Mesendoderm (in vitro differentiated cells): ENCODE data around the gene CLIP1.

Source experiments
- DNase-seq: peaks from one replicate; pipeline ENCODE4 v3.0.0; 2013
- H2AK5ac ChIP-seq: 2 replicates; pipeline ENCODE4 v1.6.1; 2013; ENCODE audit warnings: low read length, inconsistent platforms
- H2BK120ac ChIP-seq: 2 replicates; pipeline ENCODE4 v1.6.1; 2013; ENCODE audit warnings: low read depth, mild to moderate bottlenecking, low read length, moderate library complexity, mixed read lengths
- H2BK15ac ChIP-seq: replicated peaks from 2 replicates; pipeline ENCODE4 v1.6.1; 2013; ENCODE audit warnings: low read depth, mild to moderate bottlenecking, moderate library complexity
- H2BK5ac ChIP-seq: 2 replicates; pipeline ENCODE4 v1.6.1; 2013; ENCODE audit warnings: low read length, inconsistent platforms
- H3K18ac ChIP-seq: 2 replicates; pipeline ENCODE4 v1.6.1; 2013; ENCODE audit warnings: mild to moderate bottlenecking, low read length, mixed read lengths
- H3K23ac ChIP-seq: one replicate; pipeline ENCODE4 v1.6.1; 2013; ENCODE audit warnings: low read length
- H3K27ac ChIP-seq: 2 replicates; pipeline ENCODE4 v1.5.1; 2013; ENCODE audit warnings: low read depth, mild to moderate bottlenecking, inconsistent platforms, low read length, moderate library complexity
- H3K27me3 ChIP-seq: 2 replicates; pipeline ENCODE4 v1.6.1; 2013; ENCODE audit warnings: low read length, control low read depth, mild to moderate bottlenecking, inconsistent platforms; ENCODE audit not compliant: insufficient read depth, poor library complexity
- H3K36me3 ChIP-seq: 2 replicates; pipeline ENCODE4 v1.6.1; 2013; ENCODE audit warnings: low read length, inconsistent platforms; ENCODE audit not compliant: control insufficient read depth, insufficient read depth
- H3K4ac ChIP-seq: one replicate; pipeline ENCODE4 v1.6.1; 2013; ENCODE audit warnings: low read depth, mild to moderate bottlenecking, low read length, moderate library complexity
- H3K4me1 ChIP-seq: 2 replicates; pipeline ENCODE4 v1.6.1; 2013; ENCODE audit warnings: low read depth, low read length, inconsistent platforms; ENCODE audit not compliant: control insufficient read depth
- H3K4me2 ChIP-seq: 2 replicates; pipeline ENCODE4 v1.6.1; 2013; ENCODE audit warnings: low read length
- H3K4me3 ChIP-seq: 2 replicates; pipeline ENCODE4 v1.5.1; 2013; ENCODE audit warnings: mild to moderate bottlenecking, low read length
- H3K56ac ChIP-seq: one replicate; pipeline ENCODE4 v1.6.1; 2013; ENCODE audit warnings: low read length
- H3K79me1 ChIP-seq: 2 replicates; pipeline ENCODE4 v1.6.1; 2013; ENCODE audit warnings: low read length, inconsistent platforms
- H3K79me2 ChIP-seq: 2 replicates; pipeline ENCODE4 v1.6.1; 2013; ENCODE audit warnings: mild to moderate bottlenecking, low read length; ENCODE audit not compliant: control insufficient read depth, insufficient read depth
- H3K9ac ChIP-seq: 2 replicates; pipeline ENCODE4 v1.6.1; 2013; ENCODE audit warnings: low read length, inconsistent platforms
- H4K5ac ChIP-seq: one replicate; pipeline ENCODE4 v1.6.1; 2013; ENCODE audit warnings: low read length
- H4K8ac ChIP-seq: one replicate; pipeline ENCODE4 v1.6.1; 2013; ENCODE audit warnings: low read depth, mild to moderate bottlenecking, control low read depth, low read length, moderate library complexity
- WGBS: extraction: QIAGEN DNeasy Blood & Tissue Kit; methylation state at CpG from one replicate; pipeline ENCODE4 v1.1.7; 2013; ENCODE audit warnings: low lambda C conversion rate, missing lambda C conversion rate; ENCODE audit not compliant: insufficient coverage; ENCODE audit errors: extremely low coverage; 5-methylcytosine and 5-hydroxymethylcytosine counted together

Gene CLIP1

GRCh38 chr12:122310626-122311333 is 111.7 kb downstream of the CLIP1 start:
- Histone ChIP-seq H3K4me3 (no peak overlapping the region), H3K4me2 (no peak overlapping the region), H4K5ac (no peak overlapping the region), H2AK5ac (no peak overlapping the region), H3K27ac (no peak overlapping the region), H2BK15ac (no peak overlapping the region), H3K36me3 (no peaks in the 10 kb centered on the region), H3K79me2 (no peaks in the 10 kb centered on the region), H4K8ac (no peak overlapping the region), H3K4ac (no peak overlapping the region), H3K56ac (no peak overlapping the region), H3K23ac (no peak overlapping the region), H3K4me1 (no peaks in the 10 kb centered on the region), H3K79me1 (no peaks in the 10 kb centered on the region), H2BK120ac (no peak overlapping the region), H2BK5ac (no peak overlapping the region), H3K18ac (no peak overlapping the region), H3K27me3 (no peaks in the 10 kb centered on the region), H3K9ac (no peak overlapping the region)
- no CpG with 5 or more reads among the region's 3 CpGs for WGBS
- no peak for DNase-seq

GRCh38 chr12:122309564-122310121 is 112.8 kb downstream of the CLIP1 start:
- H3K4me3 ChIP-seq, result no peak overlapping the region
- H3K4me2 ChIP-seq, result no peak overlapping the region
- H3K4ac ChIP-seq, result no peak overlapping the region
- peak; percentile 5 for DNase-seq
- no peak overlapping the region for H3K18ac ChIP-seq
- no peaks in the 10 kb centered on the region for H3K79me2 ChIP-seq
- H3K27me3 ChIP-seq, result no peaks in the 10 kb centered on the region
- no peak overlapping the region for H2BK15ac ChIP-seq
- no peaks in the 10 kb centered on the region for H3K79me1 ChIP-seq
- no peak overlapping the region for H4K5ac ChIP-seq
- no peak overlapping the region for H4K8ac ChIP-seq
- no peaks in the 10 kb centered on the region for H3K36me3 ChIP-seq
- no peak overlapping the region for H3K9ac ChIP-seq
- no peak overlapping the region for H3K27ac ChIP-seq
- WGBS, result no CpG with 5 or more reads among the region's 8 CpGs
- H2AK5ac ChIP-seq, result no peak overlapping the region
- no peak overlapping the region for H3K56ac ChIP-seq
- no peak overlapping the region for H3K23ac ChIP-seq
- H2BK120ac ChIP-seq, result no peak overlapping the region
- H3K4me1 ChIP-seq, result no peaks in the 10 kb centered on the region
- H2BK5ac ChIP-seq, result no peak overlapping the region

- no peaks in the 10 kb centered on the region for H3K4me1 ChIP-seq
- H3K56ac ChIP-seq, result no peak overlapping the region
- H3K79me1 ChIP-seq, result no peaks in the 10 kb centered on the region
- H3K9ac ChIP-seq, result no peak overlapping the region
- H3K27ac ChIP-seq, result no peak overlapping the region
- no peak overlapping the region for H2BK15ac ChIP-seq
- no peak overlapping the region for H4K8ac ChIP-seq
- no peak overlapping the region for H2BK120ac ChIP-seq
- no peak overlapping the region for H2BK5ac ChIP-seq
- H3K27me3 ChIP-seq, result no peaks in the 10 kb centered on the region
- H3K18ac ChIP-seq, result no peak overlapping the region
- no peaks in the 10 kb centered on the region for H3K79me2 ChIP-seq
- H2AK5ac ChIP-seq, result no peak overlapping the region
- H3K4me3 ChIP-seq, result no peak overlapping the region
- H4K5ac ChIP-seq, result no peak overlapping the region
- no peak overlapping the region for H3K23ac ChIP-seq
- WGBS, result no CpG with 5 or more reads among the region's 1 CpG
- H3K36me3 ChIP-seq, result no peaks in the 10 kb centered on the region
- no peak for DNase-seq
- no peak overlapping the region for H3K4me2 ChIP-seq
- no peak overlapping the region for H3K4ac ChIP-seq
These were observed 113.7 kb downstream of the CLIP1 start for GRCh38 chr12:122308811-122309210.

GRCh38 chr12:122306407-122306806 is 116.1 kb downstream of the CLIP1 start:
- H3K9ac ChIP-seq, result no peak overlapping the region
- H3K23ac ChIP-seq, result no peak overlapping the region
- DNase-seq, result peak; percentile 71
- no peaks in the 10 kb centered on the region for H3K4me1 ChIP-seq
- no peak overlapping the region for H3K4me3 ChIP-seq
- H3K36me3 ChIP-seq, result no peaks in the 10 kb centered on the region
- H3K27me3 ChIP-seq, result no peaks in the 10 kb centered on the region
- no peak overlapping the region for H3K18ac ChIP-seq
- no peak overlapping the region for H3K27ac ChIP-seq
- no peaks in the 10 kb centered on the region for H3K79me1 ChIP-seq
- H4K8ac ChIP-seq, result no peak overlapping the region
- H2BK15ac ChIP-seq, result no peak overlapping the region
- no peak overlapping the region for H2BK5ac ChIP-seq
- H3K79me2 ChIP-seq, result no peaks in the 10 kb centered on the region
- H3K4me2 ChIP-seq, result no peak overlapping the region
- H2AK5ac ChIP-seq, result no peak overlapping the region
- no peak overlapping the region for H2BK120ac ChIP-seq
- WGBS, result no CpG with 5 or more reads among the region's 4 CpGs
- H3K4ac ChIP-seq, result no peak overlapping the region
- no peak overlapping the region for H3K56ac ChIP-seq
- H4K5ac ChIP-seq, result no peak overlapping the region

- H3K27me3 ChIP-seq, result no peaks in the 10 kb centered on the region
- WGBS, result no CpG with 5 or more reads among the region's 1 CpG
- H2BK5ac ChIP-seq, result no peak overlapping the region
- no peak overlapping the region for H3K18ac ChIP-seq
- DNase-seq, result no peak
- H4K8ac ChIP-seq, result no peak overlapping the region
- H3K23ac ChIP-seq, result no peak overlapping the region
- H4K5ac ChIP-seq, result no peak overlapping the region
- no peak overlapping the region for H3K9ac ChIP-seq
- H3K4me1 ChIP-seq, result no peaks in the 10 kb centered on the region
- H3K4me2 ChIP-seq, result no peak overlapping the region
- H3K79me1 ChIP-seq, result no peaks in the 10 kb centered on the region
- no peak overlapping the region for H2AK5ac ChIP-seq
- H3K27ac ChIP-seq, result no peak overlapping the region
- H3K36me3 ChIP-seq, result no peaks in the 10 kb centered on the region
- no peak overlapping the region for H2BK15ac ChIP-seq
- H2BK120ac ChIP-seq, result no peak overlapping the region
- no peak overlapping the region for H3K4me3 ChIP-seq
- H3K79me2 ChIP-seq, result no peaks in the 10 kb centered on the region
- no peak overlapping the region for H3K56ac ChIP-seq
- H3K4ac ChIP-seq, result no peak overlapping the region
These were observed 117.5 kb downstream of the CLIP1 start for GRCh38 chr12:122304924-122305323.

DNA sequence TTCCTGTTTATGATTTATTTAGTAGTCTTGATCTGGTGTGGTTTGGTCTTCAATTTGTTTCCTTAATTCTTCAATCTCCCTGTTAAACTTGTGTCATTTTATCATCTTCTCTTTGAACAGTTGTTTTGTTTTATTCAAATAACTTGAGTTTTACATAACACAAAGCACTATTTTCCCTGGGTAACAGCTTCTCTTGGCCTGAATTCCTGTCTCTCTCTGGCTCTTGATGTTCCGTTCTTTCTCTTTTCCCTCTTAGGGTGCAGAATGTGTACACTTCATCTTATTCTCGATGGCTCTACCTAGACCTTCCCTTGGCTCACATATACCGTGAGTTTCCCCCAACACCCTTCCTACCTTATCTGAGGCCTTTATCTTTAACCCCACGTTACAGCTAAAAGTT is 119.4 kb downstream of the CLIP1 start:
- no CpG with 5 or more reads among the region's 4 CpGs for WGBS
- Histone ChIP-seq H3K4me2 (no peak overlapping the region), H3K4me1 (no peaks in the 10 kb centered on the region)

More for the DNA sequence above, 119.4 kb downstream of the CLIP1 start:
- Histone ChIP-seq H3K36me3 (no peaks in the 10 kb centered on the region), H3K27me3 (no peaks in the 10 kb centered on the region), H4K5ac (no peak overlapping the region), H3K4ac (no peak overlapping the region), H4K8ac (no peak overlapping the region), H2BK15ac (no peak overlapping the region), H3K56ac (no peak overlapping the region), H3K18ac (no peak overlapping the region), H3K4me3 (no peak overlapping the region), H3K79me1 (no peaks in the 10 kb centered on the region), H3K79me2 (no peaks in the 10 kb centered on the region), H2AK5ac (no peak overlapping the region), H3K27ac (no peak overlapping the region), H2BK120ac (no peak overlapping the region), H2BK5ac (no peak overlapping the region), H3K9ac (no peak overlapping the region), H3K23ac (no peak overlapping the region)
- DNase-seq, result no peak
